Brain microvascular endothelial cell (primary cell): Measurements from ENCODE around the gene CFAP74.
A peak's percentile ranks its signal among the peaks of the same experiment; 100 is the strongest.

Experiments
- DNase-seq: peaks from one replicate; pipeline ENCODE4 v3.0.0-alpha.2; 2020
- H3K27ac ChIP-seq: fragments of 250-450 bp; sonication (Bioruptor Pico); 2 replicates; pipeline ENCODE4 v1.5.1; 2020; ENCODE audit warnings: mild to moderate bottlenecking, moderate library complexity
- H3K27me3 ChIP-seq: fragments of 250-450 bp; sonication (Bioruptor Pico); replicated peaks from 2 replicates; pipeline ENCODE4 v1.5.1; 2020; ENCODE audit warnings: mild to moderate bottlenecking
- H3K36me3 ChIP-seq: fragments of 250-450 bp; sonication (Bioruptor Pico); replicated peaks from 2 replicates; pipeline ENCODE4 v1.5.1; 2020; ENCODE audit warnings: mild to moderate bottlenecking
- H3K4me3 ChIP-seq: 2 replicates; pipeline ENCODE4 v1.5.1; 2011; ENCODE audit warnings: low read depth, mild to moderate bottlenecking, control low read depth, low read length, moderate library complexity
- CTCF ChIP-seq: IDR thresholded peaks from 2 replicates; pipeline ENCODE4 v1.5.1; 2011; ENCODE audit warnings: low read depth, mild to moderate bottlenecking, moderate library complexity, low read length, control low read depth, inconsistent platforms; ENCODE audit errors: missing control alignments
- in situ Hi-C: cut with HindIII; loops from 2 replicates; pipeline ENCODE4 v1.10.0; 2017; ENCODE audit warnings: low sequenced_read_pairs, low pct_ligation_motif_present

CFAP74 gene

GRCh38 chr1:1921459-1921862, 82.1 kb downstream of the CFAP74 start:
- no peak for DNase-seq
- no peaks in the 10 kb centered on the region for H3K36me3 ChIP-seq
- no peak for TF ChIP-seq CTCF
- no peak overlapping the region for H3K4me3 ChIP-seq
- H3K27ac ChIP-seq = no peak overlapping the region
- H3K27me3 ChIP-seq = no peaks in the 10 kb centered on the region
- in situ Hi-C loops = no loop called here

GRCh38 chr1:1920608-1921458, 82.8 kb downstream of the CFAP74 start:
- no peak overlapping the region for H3K4me3 ChIP-seq
- in situ Hi-C loops = no loop called here
- no peak for TF ChIP-seq CTCF

GRCh38 chr1:1920057-1920607, 83.5 kb downstream of the CFAP74 start:
- Histone ChIP-seq H3K4me3 (no peak overlapping the region), H3K36me3 (no peaks in the 10 kb centered on the region), H3K27me3 (no peaks in the 10 kb centered on the region), H3K27ac (no peak overlapping the region)
- TF ChIP-seq CTCF = no peak
- in situ Hi-C loops = no loop called here
- no peak for DNase-seq

More at GRCh38 chr1:1920608-1921458, 82.8 kb downstream of the CFAP74 start:
- no peak overlapping the region for H3K27ac ChIP-seq
- H3K27me3 ChIP-seq = no peaks in the 10 kb centered on the region
- DNase-seq = no peak
- no peaks in the 10 kb centered on the region for H3K36me3 ChIP-seq

GRCh38 chr1:1919304-1920056, 84.1 kb downstream of the CFAP74 start:
- Histone ChIP-seq H3K36me3 (no peaks in the 10 kb centered on the region), H3K27ac (no peak overlapping the region), H3K4me3 (peak overlapping the region; percentile 42), H3K27me3 (no peaks in the 10 kb centered on the region)
- DNase-seq = peak; percentile 94
- in situ Hi-C loops = no loop called here
- no peak for TF ChIP-seq CTCF

- H3K36me3 ChIP-seq = no peaks in the 10 kb centered on the region
- no peak within 1 kb of the TSS for H3K27ac ChIP-seq
- no peaks in the 10 kb centered on the region for H3K27me3 ChIP-seq
- TF ChIP-seq CTCF = no peak
- peak within 1 kb of the TSS; percentile 42 for H3K4me3 ChIP-seq
- in situ Hi-C loops = no loop called here
- no peak for DNase-seq
Observed at GRCh38 chr1:1918901-1919303, 84.7 kb downstream of the CFAP74 start, which contains the start of gene TMEM52. TMEM52 (minus strand) TSS chr1:1919279; CDS start chr1:1919265, 14 bp downstream.
